K562 (cell line): ENCODE measurements around the gene IFITM2. TPM values are rescaled to one million over a fixed set of nuclear protein-coding genes. Genes with fewer than 3 reads are reported as not detected.
"Not testable (repeated sequence)": the region's sequence is repeated elsewhere in the genome, so short reads cannot be mapped to it uniquely, and the experiment has no call there.

Experiments
- ATAC-seq: fragments of 200-7000 bp; cut with Tn5 transposase; 3 replicates; pipeline ENCODE4 v1.9.1; 2020; ENCODE audit warnings: moderate library complexity
- BruUV-seq: library from RNA; stranded (reverse); fragments of 400-500 nt; replicated peaks from 2 replicates; lab custom pipeline; 2021; lab: Mats Ljungman, UMichigan
- CTCF ChIA-PET: fragments of 300-600 bp; formaldehyde crosslinking; extraction: SDS; loops from one replicate; lab custom pipeline; 2021; ENCODE audit warnings: low intra/inter-chr PET ratio; lab: Yijun Ruan, JAX
- POLR2A ChIA-PET: fragments of 300-600, 350-650 bp; sonication (Branson Sonifier 250); formaldehyde crosslinking; extraction: SDS; loops from one replicate; lab custom pipeline; 2021; ENCODE audit warnings: antibody characterized with exemption, inconsistent platforms; lab: Yijun Ruan, JAX
- DNase-seq, 4 experiments: peaks; one replicate each; pipeline versions ENCODE4 v3.0.0 to v3.0.0-alpha.2; 2011 to 2018; ENCODE audit warnings: low spot score in 3 of 4, mixed read lengths in 3 of 4; ENCODE audit errors: extremely low read depth in 1 of 4
- FAIRE-seq: peaks from 2 replicates; lab custom pipeline; 2011; peaks lifted over from hg19 to GRCh38; lab: Jason Lieb, UNC
- H2AFZ ChIP-seq: 2 replicates; pipeline ENCODE4 v1.6.0; 2011; ENCODE audit warnings: low read depth, low read length, control low read depth, inconsistent platforms
- H3K27ac ChIP-seq: fragments of 200-600 bp; 3 replicates; pipeline ENCODE4 v1.8.0; 2011; ENCODE audit warnings: low read depth, mild to moderate bottlenecking, control low read depth, inconsistent platforms, low read length, moderate library complexity, mixed read lengths; ENCODE audit errors: extremely low read depth
- H3K27me3 ChIP-seq, 2 experiments: fragments of 300-600 bp in 1 of 2; 2 replicates in 1 of 2; 3 replicates in 1 of 2; pipeline versions ENCODE4 v1.6.0 to v1.8.0; 2011; ENCODE audit warnings: inconsistent platforms in 2 of 2, low read length in 2 of 2, mild to moderate bottlenecking in 1 of 2, mixed read lengths in 1 of 2, moderate library complexity in 1 of 2; ENCODE audit not compliant: control insufficient read depth in 2 of 2, insufficient read depth in 2 of 2
- H3K36me3 ChIP-seq: fragments of 300-600 bp; 3 replicates; pipeline ENCODE4 v1.8.0; 2011; ENCODE audit warnings: mild to moderate bottlenecking, low read length, inconsistent platforms; ENCODE audit not compliant: control insufficient read depth, insufficient read depth
- H3K4me1 ChIP-seq, 2 experiments: fragments of 200-600 bp in 1 of 2; replicated peaks in 1 of 2; 2 replicates in 1 of 2; 3 replicates in 1 of 2; pipeline versions ENCODE4 v1.5.1 to v1.8.0; 2011; ENCODE audit warnings: inconsistent platforms in 2 of 2, low read length in 2 of 2, mild to moderate bottlenecking in 1 of 2, mixed read lengths in 1 of 2, moderate library complexity in 1 of 2; ENCODE audit not compliant: control insufficient read depth in 2 of 2, insufficient read depth in 2 of 2
- H3K4me2 ChIP-seq: 2 replicates; pipeline ENCODE4 v1.6.1; 2011; ENCODE audit warnings: low read length, control low read depth, inconsistent platforms, mixed read lengths; ENCODE audit not compliant: insufficient read depth
- H3K4me3 ChIP-seq: fragments of 200-600 bp; sonication (generic), shearing (Covaris generic); 2 replicates; pipeline ENCODE4 v1.5.1; 2016; ENCODE audit warnings: control low read depth, inconsistent platforms
- H3K79me2 ChIP-seq: fragments of 200-600 bp; 3 replicates; pipeline ENCODE4 v1.8.0; 2011; ENCODE audit warnings: low read length, inconsistent platforms; ENCODE audit not compliant: control insufficient read depth, insufficient read depth
- H3K9ac ChIP-seq, 2 experiments: 2 replicates each; pipeline versions ENCODE4 v1.6.0 to v1.6.1; 2011; ENCODE audit warnings: low read depth in 2 of 2, low read length in 2 of 2, control low read depth in 1 of 2, inconsistent platforms in 1 of 2, mild to moderate bottlenecking in 1 of 2, mixed read lengths in 1 of 2; ENCODE audit not compliant: insufficient read depth in 1 of 2
- H3K9me1 ChIP-seq: one replicate; pipeline ENCODE4 v1.6.0; 2011; ENCODE audit warnings: inconsistent platforms, mild to moderate bottlenecking, low read length, moderate library complexity; ENCODE audit not compliant: control insufficient read depth, insufficient read depth
- H3K9me3 ChIP-seq: replicated peaks from 2 replicates; pipeline ENCODE4 v1.5.1; 2011; ENCODE audit warnings: low read depth, low read length, inconsistent platforms; ENCODE audit not compliant: control insufficient read depth, insufficient read depth
- H4K20me1 ChIP-seq: replicated peaks from 2 replicates; pipeline ENCODE4 v1.6.1; 2011; ENCODE audit warnings: low read length, inconsistent platforms, mixed read lengths; ENCODE audit not compliant: control insufficient read depth, insufficient read depth
- DMBX1 ChIP-seq: fragments of 250-450 bp; sonication (Bioruptor Pico); IDR thresholded peaks from 2 replicates; pipeline ENCODE4 v1.8.0; 2022; ENCODE audit warnings: inconsistent platforms, mild to moderate bottlenecking, moderate library complexity, borderline replicate concordance
- MEF2D ChIP-seq: conservative IDR thresholded peaks from 2 replicates; pipeline ENCODE4 v1.6.1; 2016; ENCODE audit warnings: low read depth, missing genetic modification characterization, missing compliant biosample characterization
- SRF ChIP-seq, 2 experiments: fragments of 250-450, 450-650 bp in 1 of 2; sonication (Bioruptor Pico) in 1 of 2; sonication (generic) in 1 of 2; formaldehyde crosslinking; IDR thresholded peaks; 2 replicates each; pipeline versions ENCODE4 v1.5.0 to v1.5.1; 2020 to 2022; ENCODE audit warnings: mild to moderate bottlenecking in 1 of 2, missing genetic modification reagents in 1 of 2
- WGBS: fragments of 100-300 bp; shearing (Covaris generic); methylation state at CpG from one replicate; pipeline ENCODE4 v1.1.6; 2016; ENCODE audit warnings: low coverage, mixed read lengths; ENCODE audit not compliant: insufficient coverage; ENCODE audit errors: missing lambda C conversion rate; 5-methylcytosine and 5-hydroxymethylcytosine counted together
- in situ Hi-C: fragments of 300-500 bp; cut with MboI; formaldehyde crosslinking; loops from 4 replicates; pipeline ENCODE4 v1.15.0; 2018; ENCODE audit warnings: inconsistent platforms, mixed read lengths
- intact Hi-C: fragments of 100-400 bp; cut with micrococcal nuclease; formaldehyde crosslinking; loops from 2 replicates; pipeline ENCODE4 v1.14.2; 2022
- polyA plus RNA-seq, 8 experiments: library from polyadenylated mRNA; depleted of rRNA in 4 of 8; stranded (reverse) in 5 of 8; unstranded in 3 of 8; fragments of >200 nt; fragmentation: Nextera tagmentation in 2 of 8; fragmentation: Illumina TruSeq in 1 of 8; extraction: Ambion mirVana in 2 of 8; extraction: Trizol in 1 of 8; gene quantifications; 2 replicates each; pipeline versions ENCODE4 v1.2.1 to v1.2.3, GENCODE V29; 2011 to 2014; ENCODE audit warnings: inconsistent platforms in 1 of 8, missing spikeins in 1 of 8
- total RNA-seq, 7 experiments: library from RNA; depleted of rRNA in 6 of 7; stranded (reverse); fragments of >200 nt in 6 of 7; fragmentation: Illumina TruSeq in 2 of 7; extraction: Trizol in 2 of 7; gene quantifications; 2 replicates each; pipeline versions ENCODE4 v1.2.1 to v1.2.3, GENCODE V29; 2011 to 2021; ENCODE audit warnings: low replicate concordance in 1 of 7
- TF ChIP-seq, protein P1 (sequence below), 2 experiments: fragments of 250-450 bp in 1 of 2; fragments of 450-650 bp in 1 of 2; sonication (Bioruptor Pico) in 1 of 2; IDR thresholded peaks; 2 replicates each; pipeline versions ENCODE4 v1.6.1 to v1.8.0; 2016 to 2021; ENCODE audit warnings: mild to moderate bottlenecking in 2 of 2, moderate library complexity in 2 of 2, missing compliant biosample characterization in 1 of 2, missing genetic modification characterization in 1 of 2

IFITM2 gene
- total and polyA plus RNA-seq, 9 of the 15 experiments (the other 6 are each of a cell fraction or from before 2014, with no cell fraction given): 52.8 to 4,872 (median 356) TPM

DNA sequence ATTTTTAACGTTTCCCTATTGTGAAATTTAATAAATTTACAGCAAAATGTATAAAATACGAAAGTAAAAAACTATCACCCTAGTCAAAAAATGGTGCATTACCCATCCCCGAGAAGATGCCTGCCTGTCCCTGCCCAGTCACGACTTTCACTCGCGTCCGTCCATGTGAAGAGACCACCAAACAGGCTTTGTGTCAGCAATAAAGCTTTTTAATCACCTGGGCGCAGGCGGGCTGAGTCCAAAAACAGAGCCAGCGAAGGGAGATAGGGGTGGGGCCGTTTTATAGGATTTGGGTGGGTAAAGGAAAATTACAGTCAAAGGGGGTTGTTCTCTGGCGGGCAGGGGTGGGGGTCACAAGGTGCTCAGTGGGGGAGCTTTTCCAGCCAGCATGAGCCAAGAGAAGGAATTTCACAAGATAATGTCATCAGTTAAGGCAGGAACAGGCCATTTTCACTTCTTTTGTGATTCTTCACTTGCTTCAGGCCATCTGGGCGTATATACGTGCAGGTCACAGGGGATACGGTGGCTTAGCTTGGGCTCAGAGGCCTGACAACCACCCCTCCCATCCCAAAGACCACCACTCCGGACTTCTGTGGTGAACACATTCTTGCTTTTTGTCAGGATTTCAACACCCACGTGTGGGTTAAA is 26.1 kb downstream of the IFITM2 start:
- Histone ChIP-seq H3K4me2 (peak overlapping the region; percentile 58), H3K27ac (peak overlapping the region; percentile 61), H3K4me1 (peaks cover 40% of the 10 kb centered on the region in 2 experiments), H2AFZ (peak overlapping the region; percentile 76), H3K9ac (peak overlapping the region; percentile 33 to 86; a peak in 2 of 4 replicates)
- FAIRE-seq, ATAC-seq, H3K4me3 ChIP-seq, DNase-seq, H3K9me3 ChIP-seq, H3K79me2 ChIP-seq, H3K9me1 ChIP-seq, in situ Hi-C loops, BruUV-seq, H3K27me3 ChIP-seq, CTCF ChIA-PET, H4K20me1 ChIP-seq, H3K36me3 ChIP-seq, intact Hi-C loops: not testable (repeated sequence)
- WGBS: 73% methylated on average over 17 of the region's 17 CpGs
- TF ChIP-seq SRF (CRISPR knock-in tag; IDR thresholded peaks at IDR 0.05) (0 out of 4 replicates have a peak, but pooled peaks of 1 of the 2 experiments have one; percentile 10), DMBX1 (CRISPR knock-in tag) (0 out of 2 replicates have a peak, but pooled peaks have one; percentile 24), MEF2D (tag) (0 out of 2 replicates have a peak, but pooled peaks have one; percentile 7)
- TF ChIP-seq, protein P1, sequence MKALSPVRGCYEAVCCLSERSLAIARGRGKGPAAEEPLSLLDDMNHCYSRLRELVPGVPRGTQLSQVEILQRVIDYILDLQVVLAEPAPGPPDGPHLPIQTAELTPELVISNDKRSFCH (CRISPR knock-in tag; IDR thresholded peaks at IDR 0.05): not testable (repeated sequence)
- TF ChIP-seq, protein P1 (tag; IDR thresholded peaks at IDR 0.05): 0 out of 2 replicates have a peak, but pooled peaks have one; percentile 29
- POLR2A ChIA-PET: interaction anchor here (0.9 to 1.2 kb wide), 3 partner anchors 9 to 14 kb away, joined by 3 to 4 read pairs (median 4); no protein-coding TSS in a partner anchor
